GM19239 (cell line): ENCODE data around the gene BCAT1.
"Not testable (repeated sequence)": the region's sequence is repeated elsewhere in the genome, so short reads cannot be mapped to it uniquely, and the experiment has no call there.

Experiments
- DNase-seq: peaks from one replicate; pipeline ENCODE4 v3.0.0; 2011; ENCODE audit warnings: low spot score; ENCODE audit not compliant: insufficient read length
- FAIRE-seq: peaks from 2 replicates; lab custom pipeline; 2011; peaks lifted over from hg19 to GRCh38; lab: Jason Lieb, UNC

Gene BCAT1

GRCh38 chr12:24964342-24964741 lies 15.4 kb upstream of the BCAT1 start:
- FAIRE-seq (no peak), DNase-seq (no peak)

GRCh38 chr12:24960222-24960855 lies 11.4 kb upstream of the BCAT1 start:
- FAIRE-seq, result peak; percentile 90

GRCh38 chr12:24956351-24956750 lies 7.5 kb upstream of the BCAT1 start:
- not testable (repeated sequence) for DNase-seq, FAIRE-seq

More at GRCh38 chr12:24960222-24960855, 11.4 kb upstream of the BCAT1 start:
- DNase-seq, result no peak

GRCh38 chr12:24955853-24956252 lies 7.0 kb upstream of the BCAT1 start:
- DNase-seq (no peak), FAIRE-seq (no peak)

- DNase-seq (no peak), FAIRE-seq (no peak)
Observed at GRCh38 chr12:24955389-24955788, 6.5 kb upstream of the BCAT1 start.

GRCh38 chr12:24954261-24954660 lies 5.4 kb upstream of the BCAT1 start:
- no peak for DNase-seq
- FAIRE-seq, result no peak

- DNase-seq, result no peak
- FAIRE-seq, result no peak
Observed at GRCh38 chr12:24952389-24952788, 3.5 kb upstream of the BCAT1 start.

GRCh38 chr12:24950231-24950834 lies 1.4 kb upstream of the BCAT1 start:
- DNase-seq (no peak), FAIRE-seq (peak; percentile 94)

GRCh38 chr12:24948420-24948756 lies 513 bp downstream of the BCAT1 start:
- peak; percentile 99 for FAIRE-seq
- no peak for DNase-seq

GRCh38 chr12:24947541-24948419 lies 1.1 kb downstream of the BCAT1 start:
- no peak for DNase-seq
- FAIRE-seq, result peak; percentile 88

GRCh38 chr12:24945845-24946244 lies 3.1 kb downstream of the BCAT1 start:
- no peak for DNase-seq
- FAIRE-seq, result no peak

GRCh38 chr12:24945039-24945438 lies 3.9 kb downstream of the BCAT1 start:
- DNase-seq (no peak), FAIRE-seq (no peak)

- no peak for DNase-seq
- FAIRE-seq, result no peak
Observed at GRCh38 chr12:24944601-24944975, 4.3 kb downstream of the BCAT1 start.

- FAIRE-seq, result no peak
- DNase-seq, result no peak
Observed at GRCh38 chr12:24943947-24944600, 4.8 kb downstream of the BCAT1 start.

- FAIRE-seq, result no peak
Observed at GRCh38 chr12:24940157-24940556, 8.7 kb downstream of the BCAT1 start.

GRCh38 chr12:24939551-24939950 lies 9.3 kb downstream of the BCAT1 start:
- not testable (repeated sequence) for FAIRE-seq, DNase-seq

More at GRCh38 chr12:24940157-24940556, 8.7 kb downstream of the BCAT1 start:
- no peak for DNase-seq

- DNase-seq, result no peak
- no peak for FAIRE-seq
Observed at GRCh38 chr12:24938341-24938740, 10.6 kb downstream of the BCAT1 start.

- DNase-seq, result no peak
- FAIRE-seq, result no peak
Observed at GRCh38 chr12:24937553-24938244, 11.2 kb downstream of the BCAT1 start.

- no peak for DNase-seq
- no peak for FAIRE-seq
Observed at GRCh38 chr12:24933694-24934407, 15.1 kb downstream of the BCAT1 start.
